PC-9 (cell line): ENCODE data around the gene PPL. TPM values are rescaled to one million over a fixed set of nuclear protein-coding genes. Genes with fewer than 3 reads are reported as not detected.

Experiments used
- BruUV-seq: library from RNA; stranded (reverse); fragments of 400-500 nt; replicated peaks from 2 replicates; lab custom pipeline; 2021; lab: Mats Ljungman, UMichigan
- CTCF ChIA-PET: fragments of 300-600 bp; sonication (Branson Sonifier 250); formaldehyde crosslinking; loops from one replicate; lab custom pipeline; 2022; ENCODE audit warnings: antibody characterized with exemption; lab: Charles Lee
- POLR2A ChIA-PET: fragments of 300-600 bp; sonication (Branson Sonifier 250); formaldehyde crosslinking; loops from one replicate; lab custom pipeline; 2022; ENCODE audit warnings: antibody characterized with exemption; ENCODE audit not compliant: unreplicated experiment; lab: Charles Lee
- DNase-seq, 2 experiments: peaks; one replicate each; pipeline versions ENCODE4 v3.0.0 to v3.0.0-alpha.2; 2015 to 2022; ENCODE audit warnings: mixed read lengths in 1 of 2
- H2AFZ ChIP-seq: fragments of 200-600 bp; sonication (generic); 2 replicates; pipeline ENCODE4 v1.8.1; 2017; ENCODE audit warnings: antibody characterized with exemption
- H3F3A ChIP-seq: fragments of 200-600 bp; sonication (generic); 2 replicates; pipeline ENCODE4 v1.8.1; 2017; ENCODE audit warnings: antibody characterized with exemption, mild to moderate bottlenecking, low read depth; ENCODE audit not compliant: insufficient read depth
- H3K27ac ChIP-seq: fragments of 200-600 bp; sonication (generic); 2 replicates; pipeline ENCODE4 v1.6.1; 2016; ENCODE audit warnings: mixed run types
- H3K27me3 ChIP-seq: fragments of 200-600 bp; sonication (generic); 2 replicates; pipeline ENCODE4 v1.6.1; 2016; ENCODE audit warnings: low read depth, mixed run types; ENCODE audit not compliant: insufficient read depth
- H3K36me3 ChIP-seq: fragments of 200-600 bp; sonication (generic); 2 replicates; pipeline ENCODE4 v1.6.1; 2016; ENCODE audit warnings: low read depth, mixed run types
- H3K4me1 ChIP-seq: fragments of 200-600 bp; sonication (generic); replicated peaks from 2 replicates; pipeline ENCODE4 v1.6.1; 2016; ENCODE audit warnings: mixed run types; ENCODE audit not compliant: insufficient read depth
- H3K4me2 ChIP-seq: fragments of 200-600 bp; sonication (generic); 2 replicates; pipeline ENCODE4 v1.6.1; 2017; ENCODE audit warnings: mixed run types
- H3K4me3 ChIP-seq: fragments of 200-600 bp; sonication (generic); 2 replicates; pipeline ENCODE4 v1.6.1; 2016; ENCODE audit warnings: mixed run types
- H3K79me2 ChIP-seq: fragments of 200-600 bp; sonication (generic); 2 replicates; pipeline ENCODE4 v1.6.1; 2017; ENCODE audit warnings: low read depth, mixed run types
- H3K9me2 ChIP-seq: fragments of 200-600 bp; sonication (generic); 2 replicates; pipeline ENCODE4 v1.8.1; 2017; ENCODE audit warnings: mild to moderate bottlenecking; ENCODE audit not compliant: insufficient read depth
- H3K9me3 ChIP-seq: fragments of 200-600 bp; sonication (generic); 2 replicates; pipeline ENCODE4 v1.8.1; 2016; ENCODE audit warnings: low read depth; ENCODE audit not compliant: insufficient read depth
- H4K20me1 ChIP-seq: fragments of 200-600 bp; sonication (generic); 2 replicates; pipeline ENCODE4 v1.8.1; 2017; ENCODE audit not compliant: insufficient read depth
- CTCF ChIP-seq: fragments of 200-600 bp; sonication (generic); conservative IDR thresholded peaks from 2 replicates; pipeline ENCODE4 v1.6.1; 2017; ENCODE audit warnings: mixed run types, antibody characterized with exemption, mild to moderate bottlenecking, moderate library complexity
- EZH2 ChIP-seq: fragments of 200-600 bp; sonication (generic); IDR thresholded peaks from 2 replicates; pipeline ENCODE4 v1.8.0; 2017; ENCODE audit warnings: antibody characterized with exemption, low read depth
- intact Hi-C: fragments of 100-400 bp; cut with micrococcal nuclease; formaldehyde crosslinking; loops from one replicate; pipeline ENCODE4 v1.10.0; 2022; ENCODE audit not compliant: unreplicated experiment
- total RNA-seq: library from RNA; stranded (reverse); gene quantifications from 2 replicates; pipeline ENCODE4 v1.2.3, GENCODE V29; 2021

Gene PPL
- total RNA-seq, 1 experiment from 2014 or later, result 187 TPM

- no peaks in the 10 kb centered on the region for H3K79me2 ChIP-seq
- H3K9me3 ChIP-seq, result no peaks in the 10 kb centered on the region
- CTCF ChIA-PET, result no interaction called here
- no peaks in the 10 kb centered on the region for H3K9me2 ChIP-seq
- DNase-seq, result no peak
- H3K36me3 ChIP-seq, result no peaks in the 10 kb centered on the region
- H3F3A ChIP-seq, result no peaks in the 10 kb centered on the region; the same call in 1 of the 2 replicates
- TF ChIP-seq CTCF (no peak), EZH2 (no peak)
- peaks cover 60% of the 10 kb centered on the region for H3K27me3 ChIP-seq
- H3K4me3 ChIP-seq, result no peak overlapping the region
- no peaks in the 10 kb centered on the region for H4K20me1 ChIP-seq
- POLR2A ChIA-PET, result interaction anchor here (0.5 kb wide), 1 partner anchor 11 kb away, joined by 3 read pairs; no protein-coding TSS in a partner anchor
- intact Hi-C loops, result no loop called here
- H2AFZ ChIP-seq, result no peak overlapping the region
- H3K4me2 ChIP-seq, result no peak overlapping the region
- no peak overlapping the region for H3K27ac ChIP-seq
- no TSS peak for BruUV-seq
- no peaks in the 10 kb centered on the region for H3K4me1 ChIP-seq
These were observed 39.1 kb upstream of the PPL start for GRCh38 chr16:4976079-4976478.

GRCh38 chr16:4972938-4973587, 36.1 kb upstream of the PPL start:
- Histone ChIP-seq H3K4me1 (no peaks in the 10 kb centered on the region), H3K9me2 (no peaks in the 10 kb centered on the region), H3F3A (no peaks in the 10 kb centered on the region; the same call in none of the 2 replicates), H3K9me3 (no peaks in the 10 kb centered on the region), H3K4me3 (no peak overlapping the region), H3K27ac (no peak overlapping the region), H2AFZ (no peak overlapping the region), H3K4me2 (no peak overlapping the region), H3K27me3 (peaks cover 54% of the 10 kb centered on the region), H4K20me1 (no peaks in the 10 kb centered on the region), H3K79me2 (no peaks in the 10 kb centered on the region), H3K36me3 (no peaks in the 10 kb centered on the region)
- ChIA-PET CTCF (no interaction called here), POLR2A (no interaction called here)
- no TSS peak for BruUV-seq
- intact Hi-C loops, result no loop called here
- no peak for DNase-seq
- TF ChIP-seq EZH2, result no peak
- TF ChIP-seq CTCF, result no peak

GRCh38 chr16:4970010-4970409, 33.1 kb upstream of the PPL start:
- H3F3A ChIP-seq, result no peaks in the 10 kb centered on the region; the same call in none of the 2 replicates
- H3K27me3 ChIP-seq, result peaks cover 46% of the 10 kb centered on the region
- no peak for TF ChIP-seq CTCF
- TF ChIP-seq EZH2, result no peak
- CTCF ChIA-PET, result no interaction called here
- DNase-seq, result no peak
- H3K36me3 ChIP-seq, result no peaks in the 10 kb centered on the region
- BruUV-seq, result no TSS peak
- H3K9me3 ChIP-seq, result no peaks in the 10 kb centered on the region
- no peaks in the 10 kb centered on the region for H3K9me2 ChIP-seq
- no peak overlapping the region for H3K4me2 ChIP-seq
- H3K79me2 ChIP-seq, result no peaks in the 10 kb centered on the region
- H3K27ac ChIP-seq, result no peak overlapping the region
- POLR2A ChIA-PET, result no interaction called here
- H4K20me1 ChIP-seq, result no peaks in the 10 kb centered on the region
- H3K4me3 ChIP-seq, result no peak overlapping the region
- no peaks in the 10 kb centered on the region for H3K4me1 ChIP-seq
- intact Hi-C loops, result no loop called here
- H2AFZ ChIP-seq, result no peak overlapping the region
